HG03196 (cell line): ENCODE measurements around the gene RNF225.
"Not testable (repeated sequence)": the region's sequence is repeated elsewhere in the genome, so short reads cannot be mapped to it uniquely, and the experiment has no call there.

Experiments
- ATAC-seq: cut with Tn5 transposase; IDR thresholded peaks from one replicate; pipeline ENCODE4 v1.9.1; 2021; ENCODE audit not compliant: unreplicated experiment

The RNF225 gene

GRCh38 chr19:58386576-58387337 lies 8.7 kb upstream of the RNF225 start, which contains the start of gene RPS5:
TSS of gene RPS5 (plus strand) at chr19:58387269. CDS start at chr19:58388138, 869 bp downstream.
- peak; percentile 85 for ATAC-seq

- no peak for ATAC-seq
Observed at GRCh38 chr19:58387338-58388174, 7.9 kb upstream of the RNF225 start.

- no peak for ATAC-seq
Observed at GRCh38 chr19:58388175-58388526, 7.3 kb upstream of the RNF225 start.

- ATAC-seq = no peak
Observed at GRCh38 chr19:58392945-58393724, 2.3 kb upstream of the RNF225 start.

GRCh38 chr19:58393725-58394033 lies 1.8 kb upstream of the RNF225 start:
- no peak for ATAC-seq

GRCh38 chr19:58394821-58395219 lies 636 bp upstream of the RNF225 start:
- no peak for ATAC-seq

GRCh38 chr19:58395979-58396627 lies 647 bp downstream of the RNF225 start:
- no peak for ATAC-seq

GRCh38 chr19:58396691-58397532 lies 1.5 kb downstream of the RNF225 start:
- no peak for ATAC-seq

GRCh38 chr19:58397533-58398037 lies 2.1 kb downstream of the RNF225 start:
- ATAC-seq = no peak

GRCh38 chr19:58398087-58398486 lies 2.6 kb downstream of the RNF225 start:
- ATAC-seq = no peak

GRCh38 chr19:58398545-58398944 lies 3.1 kb downstream of the RNF225 start:
- ATAC-seq = no peak

- ATAC-seq = no peak
Observed at GRCh38 chr19:58399903-58400302, 4.4 kb downstream of the RNF225 start.

GRCh38 chr19:58400316-58400915 lies 5.0 kb downstream of the RNF225 start:
- no peak for ATAC-seq

GRCh38 chr19:58400916-58401839 lies 5.7 kb downstream of the RNF225 start:
- peak; percentile 97 for ATAC-seq

GRCh38 chr19:58401840-58402421 lies 6.5 kb downstream of the RNF225 start:
- no peak for ATAC-seq

- not testable (repeated sequence) for ATAC-seq
Observed at GRCh38 chr19:58403920-58404478, 8.5 kb downstream of the RNF225 start.

GRCh38 chr19:58406818-58407657 lies 11.6 kb downstream of the RNF225 start:
- no peak for ATAC-seq
